GM15510 (cell line): ENCODE results near the gene CYCS.

Experiments used
- POLR2A ChIP-seq: IDR thresholded peaks from 3 replicates; pipeline ENCODE4 v1.6.1; 2011; ENCODE audit warnings: borderline replicate concordance; ENCODE audit not compliant: insufficient read length; ENCODE audit errors: extremely low read depth

Gene CYCS

GRCh38 chr7:25093268-25093826, 31.7 kb downstream of the CYCS start:
- TF ChIP-seq POLR2A, result no peak

GRCh38 chr7:25091779-25092178, 33.3 kb downstream of the CYCS start:
- TF ChIP-seq POLR2A, result no peak

- TF ChIP-seq POLR2A, result no peak
Measured at GRCh38 chr7:25091176-25091575, 33.9 kb downstream of the CYCS start.

GRCh38 chr7:25090374-25090773, 34.7 kb downstream of the CYCS start:
- no peak for TF ChIP-seq POLR2A

GRCh38 chr7:25087855-25088254, 37.2 kb downstream of the CYCS start:
- TF ChIP-seq POLR2A, result no peak

GRCh38 chr7:25084821-25085220, 40.2 kb downstream of the CYCS start:
- TF ChIP-seq POLR2A, result no peak

GRCh38 chr7:25083201-25083600, 41.9 kb downstream of the CYCS start:
- no peak for TF ChIP-seq POLR2A

- no peak for TF ChIP-seq POLR2A
Measured at GRCh38 chr7:25077096-25077495, 48.0 kb downstream of the CYCS start.

GRCh38 chr7:25075459-25075858, 49.6 kb downstream of the CYCS start:
- no peak for TF ChIP-seq POLR2A

GRCh38 chr7:25073451-25073850, 51.6 kb downstream of the CYCS start:
- TF ChIP-seq POLR2A, result no peak
